Rectal smooth muscle tissue (tissue), 1 donor: ENCODE data around the gene IP6K3.

Experiments used
- H3K27ac ChIP-seq: one replicate; pipeline ENCODE4 v1.7.0; 2013; ENCODE audit warnings: low read depth, low read length, inconsistent platforms
- H3K27me3 ChIP-seq: one replicate; pipeline ENCODE4 v1.7.0; 2013; ENCODE audit warnings: low read length; ENCODE audit not compliant: control insufficient read depth, insufficient read depth
- H3K36me3 ChIP-seq: one replicate; pipeline ENCODE4 v1.7.0; 2013; ENCODE audit warnings: low read length; ENCODE audit not compliant: control insufficient read depth, insufficient read depth
- H3K4me1 ChIP-seq: one replicate; pipeline ENCODE4 v1.7.0; 2013; ENCODE audit warnings: low read length; ENCODE audit not compliant: control insufficient read depth, insufficient read depth
- H3K4me3 ChIP-seq: one replicate; pipeline ENCODE4 v1.7.0; 2013; ENCODE audit warnings: low read length
- H3K9ac ChIP-seq: one replicate; pipeline ENCODE4 v1.7.0; 2013; ENCODE audit warnings: low read length

The IP6K3 gene, protein sequence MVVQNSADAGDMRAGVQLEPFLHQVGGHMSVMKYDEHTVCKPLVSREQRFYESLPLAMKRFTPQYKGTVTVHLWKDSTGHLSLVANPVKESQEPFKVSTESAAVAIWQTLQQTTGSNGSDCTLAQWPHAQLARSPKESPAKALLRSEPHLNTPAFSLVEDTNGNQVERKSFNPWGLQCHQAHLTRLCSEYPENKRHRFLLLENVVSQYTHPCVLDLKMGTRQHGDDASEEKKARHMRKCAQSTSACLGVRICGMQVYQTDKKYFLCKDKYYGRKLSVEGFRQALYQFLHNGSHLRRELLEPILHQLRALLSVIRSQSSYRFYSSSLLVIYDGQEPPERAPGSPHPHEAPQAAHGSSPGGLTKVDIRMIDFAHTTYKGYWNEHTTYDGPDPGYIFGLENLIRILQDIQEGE

GRCh38 chr6:33746651-33747100 lies at the start of gene IP6K3:
IP6K3 (minus strand) TSS chr6:33746905; CDS start chr6:33735476, 11,429 bp downstream.
- Histone ChIP-seq H3K4me1 (peaks cover 12% of the 10 kb centered on the region), H3K27ac (peak within 1 kb of the TSS; percentile 90), H3K9ac (no peak within 1 kb of the TSS), H3K27me3 (no peaks in the 10 kb centered on the region), H3K4me3 (peak within 1 kb of the TSS; percentile 52), H3K36me3 (no peaks in the 10 kb centered on the region)

DNA sequence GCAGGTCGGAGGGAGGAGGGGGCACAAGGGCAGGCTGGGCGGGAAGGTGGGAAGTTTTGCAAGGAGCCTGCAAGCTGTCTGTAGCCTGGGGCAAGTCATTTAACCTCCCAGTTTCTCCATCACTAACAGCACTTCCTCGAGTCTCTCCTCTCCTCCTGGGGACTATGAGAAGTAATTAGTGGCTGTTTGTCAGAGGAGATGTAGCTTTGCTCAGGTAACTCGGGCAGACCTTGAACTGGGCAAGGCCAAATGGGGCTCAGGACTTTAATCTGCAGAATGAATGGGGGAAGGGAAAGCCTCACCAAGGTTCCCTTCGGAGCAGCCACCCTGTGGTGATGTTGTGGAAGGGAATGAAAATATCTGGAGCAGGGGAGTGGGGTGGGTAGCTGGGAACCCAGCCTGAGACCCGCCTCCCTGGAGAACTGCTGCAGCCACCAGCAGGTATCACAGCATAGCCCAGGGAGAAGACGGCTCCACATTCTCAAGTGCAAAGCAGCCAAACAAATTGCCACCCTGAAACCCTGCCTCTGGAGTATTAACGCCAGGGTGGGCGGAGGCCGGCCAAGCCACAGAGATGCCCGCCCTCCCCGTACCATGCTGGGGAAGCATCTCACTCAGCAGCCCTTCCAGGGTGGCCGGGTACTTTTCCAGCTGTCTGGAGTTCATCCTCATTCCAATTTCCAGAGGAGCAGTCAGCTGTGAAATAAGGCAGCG lies 48.4 kb upstream of the IP6K3 start:
- Histone ChIP-seq H3K27me3 (peaks cover 8% of the 10 kb centered on the region), H3K36me3 (no peaks in the 10 kb centered on the region), H3K27ac (no peak overlapping the region), H3K4me3 (no peak overlapping the region), H3K4me1 (no peaks in the 10 kb centered on the region), H3K9ac (no peak overlapping the region)

GRCh38 chr6:33792981-33793380 lies 46.3 kb upstream of the IP6K3 start:
- no peak overlapping the region for H3K27ac ChIP-seq
- no peak overlapping the region for H3K9ac ChIP-seq
- H3K4me3 ChIP-seq: no peak overlapping the region
- H3K4me1 ChIP-seq: peaks cover 5% of the 10 kb centered on the region
- H3K36me3 ChIP-seq: no peaks in the 10 kb centered on the region
- H3K27me3 ChIP-seq: peaks cover 4% of the 10 kb centered on the region

- H3K27me3 ChIP-seq: peaks cover 3% of the 10 kb centered on the region
- no peaks in the 10 kb centered on the region for H3K36me3 ChIP-seq
- no peak overlapping the region for H3K4me3 ChIP-seq
- no peak overlapping the region for H3K27ac ChIP-seq
- no peak overlapping the region for H3K9ac ChIP-seq
- H3K4me1 ChIP-seq: peaks cover 19% of the 10 kb centered on the region
These were observed 44.9 kb upstream of the IP6K3 start for GRCh38 chr6:33791620-33792019.

- H3K9ac ChIP-seq: no peak overlapping the region
- peaks cover 3% of the 10 kb centered on the region for H3K27me3 ChIP-seq
- peaks cover 26% of the 10 kb centered on the region for H3K4me1 ChIP-seq
- H3K4me3 ChIP-seq: no peak overlapping the region
- H3K36me3 ChIP-seq: no peaks in the 10 kb centered on the region
- no peak overlapping the region for H3K27ac ChIP-seq
These were observed 44.2 kb upstream of the IP6K3 start for GRCh38 chr6:33790910-33791309.

GRCh38 chr6:33790379-33790778 lies 43.7 kb upstream of the IP6K3 start:
- H3K9ac ChIP-seq: no peak overlapping the region
- no peak overlapping the region for H3K4me3 ChIP-seq

DNA sequence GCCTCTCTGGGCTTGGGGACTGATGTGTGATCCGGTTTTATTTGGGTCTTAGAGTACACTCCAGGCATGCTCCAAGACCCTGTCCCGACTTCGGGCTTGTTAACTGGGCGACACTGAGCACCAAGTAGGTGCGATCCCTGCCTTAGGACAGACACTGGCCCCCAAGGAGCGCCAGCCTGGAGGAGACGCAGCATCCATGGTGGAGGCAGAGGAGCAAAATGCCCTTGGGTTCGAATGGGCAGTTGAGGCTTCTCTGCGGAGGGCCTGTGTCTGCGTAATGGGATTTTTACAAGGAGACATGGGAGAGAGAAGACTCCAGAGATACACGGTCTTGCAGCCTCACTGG lies 42.8 kb upstream of the IP6K3 start:
- peaks cover 7% of the 10 kb centered on the region for H3K36me3 ChIP-seq
- H3K9ac ChIP-seq: no peak overlapping the region
- no peak overlapping the region for H3K27ac ChIP-seq
- peaks cover 37% of the 10 kb centered on the region for H3K4me1 ChIP-seq
- peak overlapping the region; percentile 47 for H3K4me3 ChIP-seq
- H3K27me3 ChIP-seq: peaks cover 3% of the 10 kb centered on the region

More at GRCh38 chr6:33790379-33790778, 43.7 kb upstream of the IP6K3 start:
- Histone ChIP-seq H3K4me1 (peaks cover 30% of the 10 kb centered on the region), H3K27me3 (peaks cover 3% of the 10 kb centered on the region), H3K36me3 (peaks cover 1% of the 10 kb centered on the region), H3K27ac (no peak overlapping the region)

DNA sequence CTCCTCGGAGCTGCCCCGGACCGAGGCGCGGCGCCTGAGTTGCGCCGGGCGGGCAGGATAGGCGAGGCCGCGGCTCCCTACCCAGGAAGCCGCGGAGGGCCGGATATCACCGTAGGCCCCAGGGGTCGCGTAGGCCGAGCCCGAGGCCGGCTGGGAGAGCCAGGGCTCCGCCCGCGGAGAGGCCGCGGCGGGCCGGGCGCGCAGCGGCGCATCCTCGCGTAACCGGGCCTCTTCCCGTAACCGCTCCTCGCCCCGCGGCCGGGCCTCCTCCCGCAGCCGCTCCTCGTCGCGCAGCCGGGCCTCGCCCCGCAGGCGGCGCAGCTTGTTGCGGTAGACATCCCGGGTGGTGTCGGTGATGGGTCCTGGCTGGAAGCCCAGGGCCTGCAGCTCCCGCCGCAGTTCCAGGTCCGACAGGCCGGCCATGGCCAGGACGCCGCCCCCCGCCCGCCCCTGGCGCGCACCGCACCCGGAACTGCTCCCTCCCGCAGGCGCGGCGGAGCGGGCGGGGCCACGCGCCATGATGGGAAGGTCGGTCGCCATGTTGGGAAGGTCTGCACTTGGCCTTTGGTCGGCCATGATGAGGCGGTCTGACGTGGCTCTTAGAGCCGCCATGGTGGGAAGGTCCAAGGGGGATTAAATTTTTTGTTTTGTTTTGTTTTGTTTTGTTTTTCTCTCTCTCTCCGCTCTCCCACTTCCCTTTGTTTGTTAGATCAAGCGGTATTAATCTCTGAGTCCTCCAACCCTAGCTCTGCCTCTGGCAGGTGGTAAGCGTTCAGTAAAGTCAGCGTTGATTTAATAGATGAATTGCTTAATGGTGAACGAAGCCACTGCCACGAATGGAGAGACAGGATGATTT lies 42.2 kb upstream of the IP6K3 start, which contains the start of gene LEMD2:
TSS of gene LEMD2 (minus strand) at position 437 of the 856 bp plus-strand sequence. CDS start at position 423, 14 bp downstream.
- Histone ChIP-seq H3K27me3 (no peaks in the 10 kb centered on the region), H3K4me1 (peaks cover 38% of the 10 kb centered on the region), H3K27ac (peak within 1 kb of the TSS; percentile 95), H3K36me3 (peaks cover 12% of the 10 kb centered on the region), H3K9ac (peak within 1 kb of the TSS; percentile 66), H3K4me3 (peak within 1 kb of the TSS; percentile 87)

DNA sequence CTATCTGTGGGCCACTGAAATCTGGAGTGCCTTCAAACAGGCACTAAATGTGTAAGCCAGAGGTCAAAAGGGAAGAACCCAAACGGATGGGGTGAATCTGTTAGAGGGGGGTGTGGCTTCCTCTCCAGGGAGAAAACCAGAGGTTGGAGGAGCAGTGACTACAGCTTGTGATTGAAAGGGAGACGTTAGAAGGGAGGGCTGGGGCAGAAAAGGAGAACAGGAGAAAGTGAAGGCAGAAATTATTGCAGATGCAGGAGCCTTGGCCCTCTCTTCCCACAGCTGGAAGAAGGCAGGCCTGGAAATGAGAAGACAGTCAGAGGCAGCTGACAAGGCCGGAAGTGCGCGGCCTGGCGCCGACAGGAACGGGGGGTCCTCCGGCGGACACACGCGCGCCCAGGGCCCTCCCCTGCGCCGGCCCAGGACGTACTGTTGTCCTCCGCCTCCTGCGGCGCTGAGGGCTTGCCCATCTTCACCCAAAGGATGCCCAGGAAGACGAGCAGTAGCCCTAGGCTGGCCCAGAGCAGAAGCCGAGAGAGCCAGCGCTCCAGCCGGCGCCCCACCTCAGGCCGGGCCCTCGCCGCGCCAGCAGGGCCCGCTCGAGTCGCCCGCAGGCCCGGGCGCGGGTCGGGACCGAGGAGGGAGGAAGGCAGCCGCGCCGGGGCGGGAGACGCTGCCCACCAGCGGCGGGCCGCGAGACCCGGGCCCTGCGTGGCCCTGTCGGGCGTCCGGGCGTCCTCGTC lies 41.4 kb upstream of the IP6K3 start:
- H3K4me3 ChIP-seq: peak overlapping the region; percentile 87
- no peaks in the 10 kb centered on the region for H3K27me3 ChIP-seq
- peaks cover 20% of the 10 kb centered on the region for H3K36me3 ChIP-seq
- peak overlapping the region; percentile 95 for H3K27ac ChIP-seq
- H3K4me1 ChIP-seq: peaks cover 38% of the 10 kb centered on the region
- H3K9ac ChIP-seq: peak overlapping the region; percentile 66

GRCh38 chr6:33787346-33787953 lies 40.7 kb upstream of the IP6K3 start:
- H3K27ac ChIP-seq: peak overlapping the region; percentile 95
- peaks cover 38% of the 10 kb centered on the region for H3K4me1 ChIP-seq
- no peaks in the 10 kb centered on the region for H3K27me3 ChIP-seq
- peak overlapping the region; percentile 66 for H3K9ac ChIP-seq
- H3K36me3 ChIP-seq: peaks cover 27% of the 10 kb centered on the region
- H3K4me3 ChIP-seq: peak overlapping the region; percentile 87

DNA sequence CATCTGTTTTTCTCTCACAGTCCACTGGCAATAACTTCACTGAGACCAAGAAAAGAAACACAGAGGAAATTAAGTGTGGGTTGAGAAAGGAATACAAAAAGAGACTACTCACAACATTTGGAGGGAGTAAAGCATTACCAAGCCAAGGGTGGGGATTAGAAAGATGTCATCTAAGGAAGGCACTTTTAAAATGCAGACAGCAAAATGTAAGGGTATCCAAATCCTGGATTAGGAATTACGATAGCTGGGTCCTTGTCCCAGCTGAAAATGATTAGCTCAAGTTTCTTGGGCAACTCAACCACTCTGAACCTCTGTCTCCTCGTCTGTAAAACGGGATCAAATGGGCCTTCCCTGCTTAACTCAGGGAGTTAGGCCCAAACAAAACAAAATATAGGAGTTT lies 40.0 kb upstream of the IP6K3 start:
- Histone ChIP-seq H3K27ac (peak overlapping the region; percentile 95), H3K36me3 (peaks cover 33% of the 10 kb centered on the region)

More for the DNA sequence above, 40.0 kb upstream of the IP6K3 start:
- no peak overlapping the region for H3K9ac ChIP-seq
- H3K4me1 ChIP-seq: peaks cover 38% of the 10 kb centered on the region
- H3K4me3 ChIP-seq: no peak overlapping the region
- no peaks in the 10 kb centered on the region for H3K27me3 ChIP-seq
